GM12878 (cell line): Measurements from ENCODE around the gene CAMK2G. TPM values are rescaled to one million over a fixed set of nuclear protein-coding genes. Genes with fewer than 3 reads are reported as not detected.

Experiments
- ATAC-seq: fragments of 200-7000 bp; cut with Tn5 transposase; 3 replicates; pipeline ENCODE4 v1.9.1; 2020; ENCODE audit warnings: mild to moderate bottlenecking, moderate library complexity
- BruUV-seq: library from RNA; stranded (reverse); fragments of 400-500 nt; replicated peaks from 2 replicates; lab custom pipeline; 2021; lab: Mats Ljungman, UMichigan
- CTCF ChIA-PET: fragments of 300-600 bp; sonication (Branson Sonifier 250); formaldehyde crosslinking; extraction: SDS; loops from one replicate; lab custom pipeline; 2021; ENCODE audit warnings: inconsistent platforms; lab: Yijun Ruan, JAX
- POLR2A ChIA-PET: fragments of 350-600 bp; formaldehyde crosslinking; extraction: SDS; loops from one replicate; lab custom pipeline; 2021; ENCODE audit warnings: inconsistent platforms; lab: Charles Lee
- RAD21 ChIA-PET: fragments of 300-600 bp; sonication (Branson Sonifier 250); formaldehyde crosslinking; loops from one replicate; lab custom pipeline; 2023; ENCODE audit warnings: antibody characterized with exemption; ENCODE audit not compliant: unreplicated experiment; lab: Charles Lee
- SMC1A ChIA-PET: fragments of 300-600 bp; sonication (Branson Sonifier 250); formaldehyde crosslinking; loops from one replicate; lab custom pipeline; 2023; ENCODE audit not compliant: unreplicated experiment, uncharacterized antibody; lab: Charles Lee
- DNase-seq: peaks from one replicate; pipeline ENCODE4 v3.0.0-alpha.2; 2011; ENCODE audit warnings: low read depth, low spot score
- FAIRE-seq: peaks from 3 replicates; lab custom pipeline; 2011; peaks lifted over from hg19 to GRCh38; lab: Jason Lieb, UNC
- H2AFZ ChIP-seq: 2 replicates; pipeline ENCODE4 v1.6.0; 2011; ENCODE audit warnings: low read depth, low read length, control low read depth; ENCODE audit not compliant: control insufficient read depth
- H3K27ac ChIP-seq: 2 replicates; pipeline ENCODE4 v1.5.1; 2011; ENCODE audit warnings: control low read depth; ENCODE audit not compliant: control insufficient read depth, insufficient read depth
- H3K27me3 ChIP-seq, 2 experiments: replicated peaks in 1 of 2; 2 replicates each; pipeline versions ENCODE4 v1.6.0 to v1.6.1; 2011; ENCODE audit warnings: low read length in 1 of 2; ENCODE audit not compliant: control insufficient read depth in 2 of 2, insufficient read depth in 2 of 2
- H3K36me3 ChIP-seq, 2 experiments: 2 replicates each; pipeline ENCODE4 v1.5.1; 2011; ENCODE audit warnings: low read length in 1 of 2; ENCODE audit not compliant: control insufficient read depth in 2 of 2, insufficient read depth in 2 of 2
- H3K4me1 ChIP-seq: 2 replicates; pipeline ENCODE4 v1.6.1; 2011; ENCODE audit warnings: mild to moderate bottlenecking, low read length, moderate library complexity, mixed read lengths; ENCODE audit not compliant: control insufficient read depth, insufficient read depth
- H3K4me2 ChIP-seq: 2 replicates; pipeline ENCODE4 v1.6.0; 2011; ENCODE audit warnings: control low read depth; ENCODE audit not compliant: control insufficient read depth, insufficient read depth
- H3K4me3 ChIP-seq: fragments of 200-600 bp; sonication (generic); 2 replicates; pipeline ENCODE4 v1.5.1; 2016
- H3K79me2 ChIP-seq: 2 replicates; pipeline ENCODE4 v1.6.0; 2011; ENCODE audit warnings: low read length; ENCODE audit not compliant: control insufficient read depth, insufficient read depth
- H3K9ac ChIP-seq: 2 replicates; pipeline ENCODE4 v1.8.0; 2011; ENCODE audit warnings: low read length, control low read depth, mixed read lengths; ENCODE audit not compliant: control insufficient read depth, insufficient read depth
- H3K9me3 ChIP-seq: replicated peaks from 3 replicates; pipeline ENCODE4 v1.5.1; 2011; ENCODE audit warnings: mild to moderate bottlenecking, low read length; ENCODE audit not compliant: control insufficient read depth, insufficient read depth
- H4K20me1 ChIP-seq: 2 replicates; pipeline ENCODE4 v1.6.0; 2011; ENCODE audit not compliant: control insufficient read depth, insufficient read depth
- BMI1 ChIP-seq: fragments of 450-650 bp; IDR thresholded peaks from 2 replicates; pipeline ENCODE4 v1.6.1; 2016; ENCODE audit warnings: mild to moderate bottlenecking, moderate library complexity, borderline replicate concordance
- CEBPB ChIP-seq, 2 experiments: fragments of 150-350 bp in 1 of 2; IDR thresholded peaks; 2 replicates each; pipeline ENCODE4 v1.6.1; 2012 to 2014; ENCODE audit warnings: low read depth in 2 of 2, low read length in 2 of 2, borderline replicate concordance in 1 of 2, inconsistent platforms in 1 of 2
- DPF2 ChIP-seq: fragments of 450-650 bp; IDR thresholded peaks from 2 replicates; pipeline ENCODE4 v1.6.1; 2017; ENCODE audit warnings: mild to moderate bottlenecking
- HCFC1 ChIP-seq: fragments of 150-350 bp; IDR thresholded peaks from 2 replicates; pipeline ENCODE4 v1.6.1; 2014; ENCODE audit warnings: low read length
- HDAC2 ChIP-seq: fragments of 200-600 bp; sonication (generic); IDR thresholded peaks from 2 replicates; pipeline ENCODE4 v1.6.1; 2017
- KLF5 ChIP-seq: fragments of 450-650 bp; IDR thresholded peaks from 2 replicates; pipeline ENCODE4 v1.6.1; 2014; ENCODE audit warnings: mild to moderate bottlenecking; ENCODE audit not compliant: partially characterized antibody
- NFYB ChIP-seq: IDR thresholded peaks from 2 replicates; pipeline ENCODE4 v1.6.1; 2011; ENCODE audit warnings: low read depth, mild to moderate bottlenecking, low read length, improper control_type of control experiment, moderate library complexity; ENCODE audit not compliant: insufficient read depth
- NRF1 ChIP-seq: conservative IDR thresholded peaks from 2 replicates; pipeline ENCODE4 v1.6.1; 2011; ENCODE audit warnings: mild to moderate bottlenecking, low read depth, low read length, improper control_type of control experiment
- RELB ChIP-seq: fragments of 450-650 bp; IDR thresholded peaks from 2 replicates; pipeline ENCODE4 v1.6.1; 2017; ENCODE audit warnings: low read depth, mild to moderate bottlenecking, moderate library complexity
- TAF1 ChIP-seq: IDR thresholded peaks from 2 replicates; pipeline ENCODE4 v1.6.1; 2011; ENCODE audit warnings: mild to moderate bottlenecking, low read depth, low read length, borderline replicate concordance
- TBL1XR1 ChIP-seq: IDR thresholded peaks from 2 replicates; pipeline ENCODE4 v1.6.1; 2012; ENCODE audit warnings: low read depth, low read length, improper control_type of control experiment
- TCF7 ChIP-seq: IDR thresholded peaks from 2 replicates; pipeline ENCODE4 v1.6.1; 2014; ENCODE audit warnings: antibody characterized with exemption, borderline replicate concordance
- YBX1 ChIP-seq: fragments of 450-650 bp; IDR thresholded peaks from 2 replicates; pipeline ENCODE4 v1.6.1; 2016; ENCODE audit warnings: antibody characterized with exemption
- WGBS: methylation state at CpG from one replicate; pipeline ENCODE4 v1.1.6; 2016; ENCODE audit warnings: low lambda C conversion rate; ENCODE audit not compliant: insufficient replicate concordance, insufficient coverage; ENCODE audit errors: missing lambda C conversion rate; 5-methylcytosine and 5-hydroxymethylcytosine counted together
- in situ Hi-C: fragments of 300-500 bp; cut with MboI; formaldehyde crosslinking; loops from 9 replicates; pipeline ENCODE4 v1.14.3; 2018; ENCODE audit warnings: mixed read lengths
- intact Hi-C: fragments of 100-400 bp; cut with micrococcal nuclease; formaldehyde crosslinking; loops from one replicate; pipeline ENCODE4 v1.14.2; 2022; ENCODE audit not compliant: unreplicated experiment
- polyA plus RNA-seq, 11 experiments: library from polyadenylated mRNA; depleted of rRNA in 4 of 11; unstranded in 6 of 11; stranded (reverse) in 5 of 11; fragments of >200 nt; fragmentation: Nextera tagmentation in 4 of 11; fragmentation: Illumina TruSeq in 1 of 11; extraction: Ambion mirVana in 4 of 11; extraction: Trizol in 1 of 11; gene quantifications; 1 replicate in 1 of 11; 2 replicates in 10 of 11; pipeline versions ENCODE4 v1.2.1 to v1.2.3, GENCODE V29; 2011 to 2016; ENCODE audit warnings: inconsistent platforms in 2 of 11, missing spikeins in 2 of 11, low read depth in 1 of 11
- total RNA-seq, 4 experiments: library from RNA; depleted of rRNA in 3 of 4; stranded (reverse); fragments of >200 nt in 3 of 4; fragmentation: Illumina TruSeq in 1 of 4; extraction: Trizol in 1 of 4; gene quantifications; 2 replicates each; pipeline versions ENCODE4 v1.2.1 to v1.2.3, GENCODE V29; 2013 to 2021

The CAMK2G gene
- total and polyA plus RNA-seq, 10 of the 15 experiments (the other 5 are each of a cell fraction or from before 2014, with no cell fraction given): 5.5 to 24.3 (median 16.9) TPM

DNA sequence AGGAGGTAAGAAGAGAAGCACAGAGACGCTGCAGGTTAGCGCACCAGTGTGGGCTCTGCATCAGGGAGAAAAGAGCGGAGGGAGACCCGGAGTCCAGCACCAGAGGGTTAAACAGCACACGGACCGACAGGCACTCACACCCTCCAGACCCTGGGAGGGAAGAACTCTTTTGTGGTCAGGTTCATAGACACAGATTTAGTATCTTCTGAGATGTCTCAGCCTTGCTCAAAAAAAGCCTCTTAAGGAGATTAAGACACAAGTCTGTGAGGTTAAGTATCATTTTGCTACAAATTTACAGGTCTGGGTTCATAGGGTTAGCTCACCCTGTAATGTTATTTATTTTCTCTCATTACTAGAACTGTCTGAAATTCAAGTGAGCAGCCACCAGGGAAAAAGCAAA is 46.2 kb downstream of the CAMK2G start:
- CTCF ChIA-PET: interaction anchor here (0.8 to 1.2 kb wide), 2 partner anchors 13 to 47 kb away, joined by 3 to 4 read pairs; no protein-coding TSS in a partner anchor
- Histone ChIP-seq H3K9ac (no peak overlapping the region), H3K4me1 (no peaks in the 10 kb centered on the region), H3K79me2 (no peaks in the 10 kb centered on the region), H4K20me1 (no peaks in the 10 kb centered on the region), H3K36me3 (peaks cover 2% of the 10 kb centered on the region in 2 experiments; a peak in 2 of 4 replicates), H3K4me2 (no peak overlapping the region), H2AFZ (no peak overlapping the region), H3K4me3 (no peak overlapping the region), H3K27ac (no peak overlapping the region), H3K27me3 (no peaks in the 10 kb centered on the region), H3K9me3 (no peaks in the 10 kb centered on the region)
- over 99% methylated on average over 6 of the region's 6 CpGs for WGBS
- DNase-seq: no peak
- BruUV-seq: no TSS peak
- RAD21 ChIA-PET: no interaction called here
- POLR2A ChIA-PET: interaction anchor here (0.5 kb wide), 1 partner anchor 1381 kb away, joined by 6 read pairs; no protein-coding TSS in a partner anchor
- intact Hi-C loops (no loop called here), in situ Hi-C loops (no loop called here)
- TF ChIP-seq CEBPB (IDR thresholded peaks at IDR 0.05; ENCODE audit: borderline replicate concordance in 1 of 2, low read depth in 2 of 2, low read length in 2 of 2): no peak
- TF ChIP-seq NRF1: no peak
- no peak for TF ChIP-seq NFYB
- no peak for TF ChIP-seq HCFC1
- no peak for TF ChIP-seq DPF2
- TF ChIP-seq TAF1: no peak
- no peak for TF ChIP-seq HDAC2
- no peak for TF ChIP-seq RELB
- TF ChIP-seq TBL1XR1: no peak
- no peak for TF ChIP-seq KLF5
- TF ChIP-seq YBX1: no peak
- TF ChIP-seq BMI1: no peak
- TF ChIP-seq TCF7: no peak
- ATAC-seq: no peak
- SMC1A ChIA-PET: no interaction called here
- no peak for FAIRE-seq
